ACHN (cell line): Measurements from ENCODE around the gene ALDH1A1.
"Not testable (repeated sequence)": the region's sequence is repeated elsewhere in the genome, so short reads cannot be mapped to it uniquely, and the experiment has no call there.

Experiments used
- DNase-seq: peaks from one replicate; pipeline ENCODE4 v3.0.0-alpha.2; 2015
- in situ Hi-C: cut with HindIII; loops from 2 replicates; pipeline ENCODE4 v1.10.0; 2017; ENCODE audit warnings: low sequenced_read_pairs, low pct_ligation_motif_present, low pct_unique_long_range_greater_than_20kb

The ALDH1A1 gene

GRCh38 chr9:72948575-72949243 is 4.1 kb downstream of the ALDH1A1 start:
- in situ Hi-C loops, result no loop called here
- no peak for DNase-seq

GRCh38 chr9:72947984-72948465 is 4.8 kb downstream of the ALDH1A1 start:
- peak; percentile 78 for DNase-seq
- in situ Hi-C loops, result no loop called here

GRCh38 chr9:72946821-72947220 is 6.0 kb downstream of the ALDH1A1 start:
- no peak for DNase-seq
- in situ Hi-C loops, result no loop called here

- in situ Hi-C loops, result no loop called here
- DNase-seq, result no peak
Observed at GRCh38 chr9:72946318-72946717, 6.5 kb downstream of the ALDH1A1 start.

- in situ Hi-C loops, result no loop called here
- no peak for DNase-seq
Observed at GRCh38 chr9:72945391-72945790, 7.5 kb downstream of the ALDH1A1 start.

- in situ Hi-C loops, result no loop called here
- no peak for DNase-seq
Observed at GRCh38 chr9:72943844-72944462, 8.9 kb downstream of the ALDH1A1 start.

- DNase-seq, result no peak
- in situ Hi-C loops, result no loop called here
Observed at GRCh38 chr9:72942451-72942850, 10.4 kb downstream of the ALDH1A1 start.

GRCh38 chr9:72939581-72939980 is 13.3 kb downstream of the ALDH1A1 start:
- DNase-seq, in situ Hi-C loops: not testable (repeated sequence)

GRCh38 chr9:72937545-72937944 is 15.3 kb downstream of the ALDH1A1 start:
- no peak for DNase-seq
- in situ Hi-C loops, result no loop called here

GRCh38 chr9:72936679-72937078 is 16.2 kb downstream of the ALDH1A1 start:
- DNase-seq, result no peak
- in situ Hi-C loops, result no loop called here

- in situ Hi-C loops, result no loop called here
- no peak for DNase-seq
Observed at GRCh38 chr9:72936266-72936665, 16.6 kb downstream of the ALDH1A1 start.

GRCh38 chr9:72935595-72935994 is 17.3 kb downstream of the ALDH1A1 start:
- in situ Hi-C loops, result no loop called here
- no peak for DNase-seq

GRCh38 chr9:72933730-72934665 is 18.9 kb downstream of the ALDH1A1 start:
- in situ Hi-C loops, result no loop called here
- DNase-seq, result no peak

- in situ Hi-C loops, result no loop called here
Observed at GRCh38 chr9:72932619-72933018, 20.2 kb downstream of the ALDH1A1 start.

GRCh38 chr9:72931897-72932296 is 21.0 kb downstream of the ALDH1A1 start:
- DNase-seq, result no peak
- in situ Hi-C loops, result no loop called here

More at GRCh38 chr9:72932619-72933018, 20.2 kb downstream of the ALDH1A1 start:
- DNase-seq, result no peak

GRCh38 chr9:72931437-72931836 is 21.4 kb downstream of the ALDH1A1 start:
- DNase-seq, result peak; percentile 53
- in situ Hi-C loops, result no loop called here

GRCh38 chr9:72930828-72931227 is 22.0 kb downstream of the ALDH1A1 start:
- in situ Hi-C loops, result no loop called here
- no peak for DNase-seq

GRCh38 chr9:72929542-72929941 is 23.3 kb downstream of the ALDH1A1 start:
- in situ Hi-C loops, result no loop called here
- no peak for DNase-seq

- DNase-seq, result no peak
Observed at GRCh38 chr9:72928042-72928507, 24.8 kb downstream of the ALDH1A1 start.

More at GRCh38 chr9:72928042-72928507, 24.8 kb downstream of the ALDH1A1 start:
- in situ Hi-C loops, result no loop called here
